Measurements from ENCODE around the gene STAB1.

STAB1 gene

DNA sequence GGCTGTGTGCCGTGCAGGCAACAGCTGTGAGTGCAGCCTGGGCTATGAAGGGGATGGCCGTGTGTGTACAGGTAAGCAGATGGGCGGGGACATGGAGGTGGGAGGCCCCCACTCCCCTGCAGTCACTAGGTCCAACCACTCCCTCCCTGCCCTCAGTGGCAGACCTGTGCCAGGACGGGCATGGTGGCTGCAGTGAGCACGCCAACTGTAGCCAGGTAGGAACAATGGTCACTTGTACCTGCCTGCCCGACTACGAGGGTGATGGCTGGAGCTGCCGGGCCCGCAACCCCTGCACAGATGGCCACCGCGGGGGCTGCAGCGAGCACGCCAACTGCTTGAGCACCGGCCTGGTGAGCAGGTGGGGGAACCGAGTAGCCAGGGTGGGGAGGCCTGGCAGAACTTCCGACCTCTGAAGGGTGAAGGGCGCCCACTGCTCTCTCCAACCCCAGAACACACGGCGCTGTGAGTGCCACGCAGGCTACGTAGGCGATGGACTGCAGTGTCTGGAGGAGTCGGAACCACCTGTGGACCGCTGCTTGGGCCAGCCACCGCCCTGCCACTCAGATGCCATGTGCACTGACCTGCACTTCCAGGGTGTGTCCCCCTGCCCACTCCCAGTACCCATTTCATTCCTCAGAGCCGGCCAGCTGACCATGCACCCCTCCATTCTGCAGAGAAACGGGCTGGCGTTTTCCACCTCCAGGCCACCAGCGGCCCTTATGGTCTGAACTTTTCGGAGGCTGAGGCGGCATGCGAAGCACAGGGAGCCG, 26.9 kb downstream of the STAB1 start:
- DNase-seq (ENCODE audit: low read depth in 1 of 2, low spot score in 1 of 2): no peak
- H3K4me3 ChIP-seq (replicated peaks; ENCODE audit: insufficient read depth, low read length): no peak overlapping the region
- no peak overlapping the region for H3K27ac ChIP-seq (replicated peaks)
- no peak for TF ChIP-seq SPI1 (IDR thresholded peaks at IDR 0.05; ENCODE audit: borderline replicate concordance, low read depth)
- TF ChIP-seq, protein P1, sequence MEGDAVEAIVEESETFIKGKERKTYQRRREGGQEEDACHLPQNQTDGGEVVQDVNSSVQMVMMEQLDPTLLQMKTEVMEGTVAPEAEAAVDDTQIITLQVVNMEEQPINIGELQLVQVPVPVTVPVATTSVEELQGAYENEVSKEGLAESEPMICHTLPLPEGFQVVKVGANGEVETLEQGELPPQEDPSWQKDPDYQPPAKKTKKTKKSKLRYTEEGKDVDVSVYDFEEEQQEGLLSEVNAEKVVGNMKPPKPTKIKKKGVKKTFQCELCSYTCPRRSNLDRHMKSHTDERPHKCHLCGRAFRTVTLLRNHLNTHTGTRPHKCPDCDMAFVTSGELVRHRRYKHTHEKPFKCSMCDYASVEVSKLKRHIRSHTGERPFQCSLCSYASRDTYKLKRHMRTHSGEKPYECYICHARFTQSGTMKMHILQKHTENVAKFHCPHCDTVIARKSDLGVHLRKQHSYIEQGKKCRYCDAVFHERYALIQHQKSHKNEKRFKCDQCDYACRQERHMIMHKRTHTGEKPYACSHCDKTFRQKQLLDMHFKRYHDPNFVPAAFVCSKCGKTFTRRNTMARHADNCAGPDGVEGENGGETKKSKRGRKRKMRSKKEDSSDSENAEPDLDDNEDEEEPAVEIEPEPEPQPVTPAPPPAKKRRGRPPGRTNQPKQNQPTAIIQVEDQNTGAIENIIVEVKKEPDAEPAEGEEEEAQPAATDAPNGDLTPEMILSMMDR (IDR thresholded peaks at IDR 0.05; ENCODE audit: insufficient read depth, low read length): no peak
- TF ChIP-seq, protein P2, sequence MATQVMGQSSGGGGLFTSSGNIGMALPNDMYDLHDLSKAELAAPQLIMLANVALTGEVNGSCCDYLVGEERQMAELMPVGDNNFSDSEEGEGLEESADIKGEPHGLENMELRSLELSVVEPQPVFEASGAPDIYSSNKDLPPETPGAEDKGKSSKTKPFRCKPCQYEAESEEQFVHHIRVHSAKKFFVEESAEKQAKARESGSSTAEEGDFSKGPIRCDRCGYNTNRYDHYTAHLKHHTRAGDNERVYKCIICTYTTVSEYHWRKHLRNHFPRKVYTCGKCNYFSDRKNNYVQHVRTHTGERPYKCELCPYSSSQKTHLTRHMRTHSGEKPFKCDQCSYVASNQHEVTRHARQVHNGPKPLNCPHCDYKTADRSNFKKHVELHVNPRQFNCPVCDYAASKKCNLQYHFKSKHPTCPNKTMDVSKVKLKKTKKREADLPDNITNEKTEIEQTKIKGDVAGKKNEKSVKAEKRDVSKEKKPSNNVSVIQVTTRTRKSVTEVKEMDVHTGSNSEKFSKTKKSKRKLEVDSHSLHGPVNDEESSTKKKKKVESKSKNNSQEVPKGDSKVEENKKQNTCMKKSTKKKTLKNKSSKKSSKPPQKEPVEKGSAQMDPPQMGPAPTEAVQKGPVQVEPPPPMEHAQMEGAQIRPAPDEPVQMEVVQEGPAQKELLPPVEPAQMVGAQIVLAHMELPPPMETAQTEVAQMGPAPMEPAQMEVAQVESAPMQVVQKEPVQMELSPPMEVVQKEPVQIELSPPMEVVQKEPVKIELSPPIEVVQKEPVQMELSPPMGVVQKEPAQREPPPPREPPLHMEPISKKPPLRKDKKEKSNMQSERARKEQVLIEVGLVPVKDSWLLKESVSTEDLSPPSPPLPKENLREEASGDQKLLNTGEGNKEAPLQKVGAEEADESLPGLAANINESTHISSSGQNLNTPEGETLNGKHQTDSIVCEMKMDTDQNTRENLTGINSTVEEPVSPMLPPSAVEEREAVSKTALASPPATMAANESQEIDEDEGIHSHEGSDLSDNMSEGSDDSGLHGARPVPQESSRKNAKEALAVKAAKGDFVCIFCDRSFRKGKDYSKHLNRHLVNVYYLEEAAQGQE (IDR thresholded peaks at IDR 0.05; ENCODE audit: insufficient replicate concordance, low read depth): no peak
- no peak for TF ChIP-seq POLR2AphosphoS5 (IDR thresholded peaks at IDR 0.05; ENCODE audit: low read depth)
- no peak for TF ChIP-seq GABPA (IDR thresholded peaks at IDR 0.05; ENCODE audit: low read depth)
- no peaks in the 10 kb centered on the region for H3K27me3 ChIP-seq (ENCODE audit: insufficient read depth, poor library complexity, severe bottlenecking)

DNA sequence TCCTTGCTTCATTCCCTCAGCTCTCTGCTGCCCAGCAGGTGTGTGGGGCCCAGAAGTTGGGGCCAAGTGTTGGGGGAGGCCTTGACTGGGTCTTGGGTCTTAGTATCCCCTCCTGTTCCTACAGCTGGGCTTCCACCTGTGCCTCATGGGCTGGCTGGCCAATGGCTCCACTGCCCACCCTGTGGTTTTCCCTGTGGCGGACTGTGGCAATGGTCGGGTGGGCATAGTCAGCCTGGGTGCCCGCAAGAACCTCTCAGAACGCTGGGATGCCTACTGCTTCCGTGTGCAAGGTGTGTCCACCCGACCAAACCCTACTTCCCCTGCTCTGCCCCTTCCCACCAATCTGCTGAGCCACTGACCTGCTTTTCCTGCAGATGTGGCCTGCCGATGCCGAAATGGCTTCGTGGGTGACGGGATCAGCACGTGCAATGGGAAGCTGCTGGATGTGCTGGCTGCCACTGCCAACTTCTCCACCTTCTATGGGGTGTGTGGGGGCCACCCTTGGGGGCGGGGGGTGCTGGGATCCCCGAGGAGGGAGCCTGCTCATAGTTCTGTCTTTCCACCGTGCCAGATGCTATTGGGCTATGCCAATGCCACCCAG, 27.6 kb downstream of the STAB1 start:
- no peaks in the 10 kb centered on the region for H3K27me3 ChIP-seq (ENCODE audit: insufficient read depth, poor library complexity, severe bottlenecking)
- H3K27ac ChIP-seq (replicated peaks): no peak overlapping the region
- DNase-seq (ENCODE audit: low read depth in 1 of 2, low spot score in 1 of 2): no peak
- TF ChIP-seq, protein P1 (IDR thresholded peaks at IDR 0.05; ENCODE audit: insufficient read depth, low read length): no peak
- TF ChIP-seq SPI1 (IDR thresholded peaks at IDR 0.05; ENCODE audit: borderline replicate concordance, low read depth) (no peak), GABPA (IDR thresholded peaks at IDR 0.05; ENCODE audit: low read depth) (no peak), POLR2AphosphoS5 (IDR thresholded peaks at IDR 0.05; ENCODE audit: low read depth) (no peak)
- TF ChIP-seq, protein P2 (IDR thresholded peaks at IDR 0.05; ENCODE audit: insufficient replicate concordance, low read depth): no peak
- no peak overlapping the region for H3K4me3 ChIP-seq (replicated peaks; ENCODE audit: insufficient read depth, low read length)

DNA sequence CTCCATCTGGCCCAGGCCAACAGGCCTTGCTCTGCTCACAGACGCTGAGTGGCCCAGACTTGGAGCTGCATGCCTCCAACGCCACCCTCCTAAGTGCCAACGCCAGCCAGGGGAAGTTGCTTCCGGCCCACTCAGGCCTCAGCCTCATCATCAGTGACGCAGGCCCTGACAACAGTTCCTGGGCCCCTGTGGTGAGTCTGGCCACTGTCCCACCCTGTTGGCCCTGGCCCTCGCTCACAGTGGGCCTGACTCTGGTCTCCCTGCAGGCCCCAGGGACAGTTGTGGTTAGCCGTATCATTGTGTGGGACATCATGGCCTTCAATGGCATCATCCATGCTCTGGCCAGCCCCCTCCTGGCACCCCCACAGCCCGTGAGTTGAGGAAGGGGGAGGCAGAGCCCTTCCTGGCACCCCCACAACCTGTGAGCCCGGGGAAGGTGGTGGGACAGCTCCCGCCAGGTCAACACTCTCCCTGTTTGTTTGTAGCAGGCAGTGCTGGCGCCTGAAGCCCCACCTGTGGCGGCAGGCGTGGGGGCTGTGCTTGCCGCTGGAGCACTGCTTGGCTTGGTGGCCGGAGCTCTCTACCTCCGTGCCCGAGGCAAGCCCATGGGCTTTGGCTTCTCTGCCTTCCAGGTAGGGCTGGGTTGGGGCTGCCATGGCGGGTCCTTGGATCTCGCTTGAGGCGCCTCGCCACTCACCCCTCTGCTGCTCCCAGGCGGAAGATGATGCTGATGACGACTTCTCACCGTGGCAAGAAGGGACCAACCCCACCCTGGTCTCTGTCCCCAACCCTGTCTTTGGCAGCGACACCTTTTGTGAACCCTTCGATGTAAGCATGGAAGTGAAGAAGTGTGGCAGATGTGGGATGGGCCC, 28.5 kb downstream of the STAB1 start:
- DNase-seq (ENCODE audit: low read depth in 1 of 2, low spot score in 1 of 2): no peak
- Histone ChIP-seq H3K27ac (replicated peaks) (no peak overlapping the region), H3K4me3 (replicated peaks; ENCODE audit: insufficient read depth, low read length) (no peak overlapping the region), H3K27me3 (ENCODE audit: insufficient read depth, poor library complexity, severe bottlenecking) (no peaks in the 10 kb centered on the region)
- TF ChIP-seq, protein P2 (IDR thresholded peaks at IDR 0.05; ENCODE audit: insufficient replicate concordance, low read depth): no peak
- no peak for TF ChIP-seq SPI1 (IDR thresholded peaks at IDR 0.05; ENCODE audit: borderline replicate concordance, low read depth)
- TF ChIP-seq GABPA (IDR thresholded peaks at IDR 0.05; ENCODE audit: low read depth): no peak
- no peak for TF ChIP-seq POLR2AphosphoS5 (IDR thresholded peaks at IDR 0.05; ENCODE audit: low read depth)
- TF ChIP-seq, protein P1 (IDR thresholded peaks at IDR 0.05; ENCODE audit: insufficient read depth, low read length): no peak

Data from HL-60 (cell line).